ENCODE results near the gene AHI1.
A peak's percentile ranks its signal among the peaks of the same experiment; 100 is the strongest.
"Not testable (repeated sequence)": the region's sequence is repeated elsewhere in the genome, so short reads cannot be mapped to it uniquely, and the experiment has no call there.

AHI1 gene

GRCh38 chr6:135505222-135505621 is 7.7 kb upstream of the AHI1 start:
- DNase-seq, result no peak

DNA sequence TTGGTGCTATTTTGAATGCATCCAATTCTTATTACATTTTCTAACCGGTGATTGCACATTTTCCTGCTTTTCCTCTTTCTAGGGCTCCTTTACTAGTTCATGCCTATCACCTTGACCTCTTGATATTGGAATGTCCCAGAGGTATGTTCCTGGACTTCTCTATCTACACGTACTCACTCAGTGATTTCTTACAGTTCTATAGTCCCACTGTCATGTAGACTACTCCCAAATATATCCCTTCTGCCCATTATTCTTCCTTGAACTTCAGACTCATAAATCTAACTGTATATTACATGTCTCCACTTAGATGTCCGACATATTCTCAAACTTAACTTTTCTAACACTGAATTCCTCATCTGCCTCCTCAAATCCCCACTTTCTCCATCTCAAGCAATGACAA is 7.2 kb upstream of the AHI1 start:
- DNase-seq, result no peak

DNA sequence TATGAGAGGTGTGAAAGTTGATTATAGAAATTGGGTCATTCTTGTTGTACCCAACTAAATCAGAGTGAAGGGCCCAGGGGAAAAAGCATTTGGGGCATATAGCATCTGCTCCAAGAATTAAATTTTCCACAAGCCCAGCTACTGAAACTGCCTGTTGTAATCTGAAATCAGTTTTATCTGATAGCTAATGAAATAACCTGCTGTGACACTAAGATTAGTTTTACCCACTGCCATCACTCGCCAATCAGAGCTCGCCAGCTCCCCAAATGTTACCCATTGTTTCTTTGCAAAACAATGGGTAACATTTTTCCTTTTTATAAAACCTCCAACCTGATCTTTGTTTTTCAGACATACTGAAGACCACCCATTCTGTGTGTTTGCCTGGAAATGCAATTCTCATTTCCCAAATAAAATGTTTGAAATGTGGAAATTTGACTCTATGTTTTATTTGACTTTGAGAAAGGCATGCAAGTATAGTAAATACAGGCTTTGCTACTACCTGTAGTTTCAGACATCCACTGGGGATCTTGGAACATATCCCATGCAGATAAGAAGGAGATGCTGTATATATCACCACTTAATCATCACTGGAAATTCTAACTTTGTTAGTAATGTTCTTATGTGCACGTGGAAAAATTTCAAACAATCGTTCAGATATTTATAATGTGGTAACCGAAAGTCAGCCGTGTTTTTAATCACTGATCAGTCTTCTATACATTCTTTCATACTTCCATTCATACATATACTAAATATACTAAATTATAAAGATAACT is 6.3 kb upstream of the AHI1 start:
- no peak for DNase-seq

GRCh38 chr6:135499441-135500340 is 2.2 kb upstream of the AHI1 start:
- DNase-seq, result no peak

DNA sequence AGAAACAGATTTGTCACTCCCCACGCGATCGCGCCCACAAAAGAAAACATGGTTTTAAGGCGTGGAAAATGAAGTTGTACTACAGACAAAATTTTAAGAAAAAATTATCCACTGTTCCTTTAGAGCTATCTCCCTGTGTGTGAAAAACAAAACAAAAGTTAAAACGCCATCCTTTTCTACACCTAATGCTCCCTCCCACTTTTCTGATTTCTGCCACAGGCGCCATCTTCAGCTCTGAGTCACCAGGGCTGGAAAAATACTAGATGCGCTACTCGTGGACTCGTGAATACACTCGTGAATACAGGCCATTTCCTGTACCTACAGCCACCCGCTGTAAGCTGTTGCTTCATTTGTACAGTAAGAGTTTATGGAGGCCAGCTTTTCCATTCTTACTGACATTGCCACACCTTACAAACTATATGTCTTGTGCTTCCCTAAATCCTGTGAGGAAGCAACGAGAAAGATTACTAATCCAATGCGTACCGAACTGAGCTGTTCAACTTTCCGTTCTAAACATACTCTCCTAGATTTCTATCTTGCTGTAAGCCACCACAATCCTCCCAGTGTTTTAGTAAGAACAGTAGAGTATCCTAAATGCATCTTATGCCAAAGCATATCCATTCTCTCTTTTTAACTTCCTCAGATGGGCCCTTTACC is 773 bp upstream of the AHI1 start:
- peak; percentile 82 for DNase-seq

DNA sequence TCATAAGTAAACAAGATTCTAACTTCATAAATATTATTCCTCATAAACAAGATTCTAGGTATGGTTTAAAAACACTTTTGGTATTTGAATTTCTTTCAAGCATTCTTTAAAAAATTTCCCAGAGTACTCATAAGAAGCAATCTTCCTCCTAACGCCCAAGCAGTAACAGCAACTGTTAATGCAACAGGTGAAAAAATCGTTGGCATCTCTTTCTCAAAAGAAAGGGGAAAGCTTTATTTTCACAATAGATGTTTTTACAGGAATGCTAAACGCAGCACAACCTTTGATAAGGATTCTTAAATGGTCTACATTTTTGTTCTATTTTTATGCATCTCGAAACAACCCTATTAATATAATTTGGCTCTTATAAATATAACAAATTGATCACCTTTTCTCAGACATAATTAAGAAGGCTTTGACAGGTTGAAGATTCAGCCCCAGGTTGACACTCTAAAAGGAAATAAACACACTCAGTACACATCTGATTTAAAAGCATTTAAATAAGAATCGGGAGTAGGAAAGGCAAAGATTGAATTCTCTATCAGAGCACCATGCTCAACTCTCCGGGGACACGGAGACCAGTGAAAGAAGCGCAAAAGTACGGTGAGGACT is 634 bp downstream of the AHI1 start:
- peak; percentile 7 for DNase-seq

DNA sequence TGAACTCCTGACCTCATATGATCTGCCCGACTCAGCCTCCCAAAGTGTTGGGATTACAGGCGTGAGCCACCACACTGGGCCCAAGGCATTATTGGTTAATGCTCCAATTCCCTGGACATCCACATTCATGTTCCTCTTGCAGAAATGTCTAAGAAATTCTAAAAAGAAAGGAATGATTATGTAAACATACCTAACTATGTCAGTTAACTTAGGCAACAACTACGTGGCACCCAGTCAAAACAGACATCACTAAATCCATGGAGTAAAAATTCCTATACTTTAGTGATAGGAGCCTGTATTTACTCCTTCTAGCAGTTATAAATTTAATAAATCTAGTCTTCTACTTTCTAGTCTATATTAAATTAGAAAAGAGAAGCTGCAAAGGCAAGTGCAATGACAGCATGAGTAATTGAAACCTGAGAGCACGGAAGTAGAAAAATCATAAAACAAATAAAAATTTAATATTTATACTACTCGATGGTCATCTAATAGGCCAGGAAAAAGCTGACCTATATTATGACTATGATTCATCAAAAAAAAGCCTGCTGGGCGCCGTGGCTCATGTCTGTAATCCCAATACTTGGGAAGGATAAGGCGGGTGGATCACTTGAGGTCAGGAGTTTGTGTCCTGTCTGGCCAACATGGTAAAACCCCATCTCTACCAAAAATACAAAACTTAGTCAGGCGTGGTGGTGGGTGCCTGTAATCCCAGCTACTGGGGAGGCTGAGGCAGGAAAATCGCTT is 4.2 kb downstream of the AHI1 start:
- no peak for DNase-seq

DNA sequence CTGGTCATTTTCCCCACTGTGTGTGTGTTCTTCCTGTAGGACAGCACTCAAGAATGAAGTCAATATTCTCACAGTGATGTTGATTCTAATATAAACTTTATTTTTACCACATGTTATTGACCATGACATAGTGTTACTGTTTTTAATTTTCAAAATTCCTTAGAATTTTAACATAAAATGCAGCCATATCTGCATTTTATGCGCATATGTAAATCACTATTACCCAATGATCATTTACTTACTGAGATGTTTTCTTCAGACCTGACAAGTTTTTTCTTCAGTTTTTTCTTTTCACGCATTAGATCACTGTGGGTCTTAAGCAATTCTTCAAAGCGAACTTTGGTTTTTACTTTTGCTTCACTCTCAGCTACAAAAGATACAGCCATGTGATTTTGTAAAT is 7.2 kb downstream of the AHI1 start:
- no peak for DNase-seq

- DNase-seq, result no peak
These were observed 9.5 kb downstream of the AHI1 start for GRCh38 chr6:135488023-135488422.

DNA sequence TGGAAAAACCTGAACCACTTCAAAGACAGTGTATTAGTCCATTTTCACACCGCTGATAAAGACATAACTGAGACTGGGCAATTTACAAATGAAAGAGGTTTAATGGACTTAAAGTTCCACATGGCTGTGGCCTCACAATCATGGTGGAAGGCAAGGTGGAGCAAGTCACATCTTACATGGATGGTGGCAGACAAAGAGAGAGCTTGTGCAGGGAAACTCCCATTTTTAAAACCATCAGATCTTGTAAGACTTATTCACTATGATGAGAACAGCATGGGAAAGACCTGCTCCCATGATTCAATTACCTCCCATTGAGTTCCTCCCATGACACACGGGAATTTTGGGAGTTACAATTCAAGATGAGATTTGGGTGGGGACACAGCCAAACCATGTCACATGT is 13.6 kb downstream of the AHI1 start:
- not testable (repeated sequence) for DNase-seq

- DNase-seq, result no peak
These were observed 15.7 kb downstream of the AHI1 start for GRCh38 chr6:135481783-135482369.

- no peak for DNase-seq
These were observed 17.9 kb downstream of the AHI1 start for GRCh38 chr6:135479601-135480000.

DNA sequence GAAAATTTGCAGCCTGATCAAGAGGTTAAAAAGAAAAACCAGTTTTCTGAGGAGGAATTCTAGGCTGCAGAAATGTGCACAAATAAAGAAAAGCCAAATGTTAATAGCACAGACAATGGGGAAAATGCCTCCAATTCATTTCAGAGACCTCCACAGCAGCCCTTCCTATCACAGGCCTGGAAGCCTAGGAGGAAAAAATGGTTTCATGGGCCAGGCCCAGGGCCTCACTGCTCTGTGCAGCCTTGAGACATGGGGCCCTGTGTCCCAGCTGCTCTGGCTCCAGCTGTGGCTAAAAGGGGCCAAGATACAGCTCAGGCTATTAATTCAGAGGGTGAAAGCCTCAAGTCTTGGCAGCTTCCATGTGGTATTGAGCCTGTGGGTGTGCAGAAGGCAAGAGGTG is 18.9 kb downstream of the AHI1 start:
- DNase-seq, result no peak

DNA sequence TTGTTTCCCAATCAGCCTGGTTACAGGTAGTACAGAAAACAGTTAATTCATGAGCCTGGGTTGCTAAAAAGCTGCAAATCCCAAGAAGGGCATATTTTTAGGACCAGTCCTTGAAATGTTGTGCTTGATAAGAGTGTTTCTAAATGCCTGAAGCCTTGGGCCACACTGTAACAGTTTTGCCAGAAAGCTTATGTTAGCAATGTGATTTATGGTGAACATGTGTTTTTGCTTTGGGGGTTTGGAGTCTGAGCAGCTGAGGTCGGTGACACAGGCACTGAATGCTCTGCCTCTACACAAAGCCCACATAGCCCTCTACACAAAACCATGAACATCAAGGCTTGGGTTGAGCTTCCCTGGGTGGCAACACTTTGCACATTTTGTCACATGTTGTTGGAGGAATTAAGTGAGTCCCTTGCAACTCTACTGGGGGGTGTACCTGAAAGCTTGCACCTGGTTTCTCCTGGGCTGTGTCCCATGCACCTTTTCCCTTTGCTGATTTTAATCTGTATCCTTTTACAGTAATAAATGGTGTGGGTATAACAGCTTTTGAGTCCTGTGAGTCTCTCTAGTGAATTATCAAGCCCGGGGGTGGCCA is 22.2 kb downstream of the AHI1 start:
- no peak for DNase-seq

GRCh38 chr6:135474362-135474761 is 23.2 kb downstream of the AHI1 start:
- DNase-seq, result no peak

DNA sequence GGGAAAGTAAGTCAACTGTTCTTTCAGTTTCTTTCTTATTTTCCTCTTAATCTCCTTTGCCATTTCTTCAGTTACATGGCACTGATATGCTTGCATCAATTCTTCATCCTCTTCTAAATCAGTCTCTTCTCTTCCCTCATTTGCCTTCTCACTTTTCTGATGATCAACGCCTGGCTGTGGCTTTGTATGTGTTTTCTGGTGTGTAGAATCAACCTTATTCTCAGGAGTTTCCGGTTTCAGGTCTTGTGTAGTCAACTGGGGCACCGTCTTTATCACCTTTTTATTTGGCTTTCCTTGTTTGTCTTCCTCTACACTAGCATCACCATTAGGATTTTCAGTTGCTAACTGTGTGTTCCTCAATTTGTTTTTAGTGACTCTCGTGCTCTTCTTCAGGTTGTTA is 31.6 kb downstream of the AHI1 start:
- DNase-seq, result no peak

GRCh38 chr6:135465307-135465706 is 32.2 kb downstream of the AHI1 start:
- no peak for DNase-seq

DNA sequence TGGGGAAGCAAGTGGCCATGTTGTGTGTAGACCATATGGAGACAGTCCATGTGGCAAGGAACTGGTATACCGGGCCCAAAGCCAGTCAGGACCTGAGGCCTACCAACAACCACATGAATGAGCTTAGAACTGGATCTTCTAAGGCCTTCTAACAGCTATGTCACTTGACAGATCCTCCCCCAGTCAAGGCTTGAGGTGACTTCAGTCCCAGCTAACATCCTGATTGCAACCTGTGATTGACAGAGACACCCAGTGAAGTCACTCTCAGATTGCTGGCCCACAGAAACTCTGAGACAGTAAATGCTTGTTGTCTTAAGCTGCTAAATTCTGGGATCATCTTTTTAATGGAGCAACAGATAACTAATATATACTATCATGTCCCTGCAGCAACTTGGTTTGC is 32.9 kb downstream of the AHI1 start:
- no peak for DNase-seq

DNA sequence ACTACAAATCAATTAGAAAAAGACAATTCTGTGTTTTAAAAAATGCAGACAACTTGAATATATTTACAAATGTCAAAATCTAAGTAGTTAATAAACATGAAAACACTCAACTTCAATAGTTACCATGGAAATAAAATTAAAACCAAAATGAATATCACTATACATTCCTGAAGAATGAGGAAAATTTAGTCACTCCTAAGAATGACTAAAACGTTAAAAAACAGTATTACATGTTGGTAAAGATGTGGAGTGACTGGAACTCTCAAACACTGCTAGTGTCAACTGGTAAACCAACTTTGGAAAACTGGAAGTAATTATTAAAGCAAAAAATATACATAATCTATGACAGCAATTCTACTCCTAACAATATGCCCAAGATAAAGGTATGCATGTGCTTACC is 36.3 kb downstream of the AHI1 start:
- no peak for DNase-seq

DNA sequence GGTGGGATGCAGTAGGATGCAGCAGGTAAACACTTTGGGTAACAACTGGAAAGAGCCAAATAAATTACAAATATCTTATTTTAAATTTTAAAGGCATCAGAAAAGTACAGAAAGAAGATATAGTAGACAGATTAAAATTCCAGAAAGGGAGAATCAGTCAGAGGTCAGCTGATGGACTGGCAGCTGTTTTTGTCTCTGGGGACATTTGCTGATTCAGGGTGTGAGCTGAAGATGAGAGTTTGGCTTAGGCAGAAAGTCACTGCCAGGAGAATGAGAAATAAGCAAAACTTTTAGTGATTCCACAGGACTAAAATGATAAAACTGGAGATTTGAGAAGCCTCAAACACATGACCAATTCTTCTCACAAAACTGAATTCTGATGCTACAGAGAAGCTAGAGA is 39.5 kb downstream of the AHI1 start:
- no peak for DNase-seq

- DNase-seq, result peak; percentile 54
These were observed 45.8 kb downstream of the AHI1 start for GRCh38 chr6:135451617-135452190.

Data from CD4-positive, alpha-beta T cell treated with Interleukin-21 for 1 hour (primary cell).